H1 (cell line): ENCODE data around the gene APBA2.

ENCODE experiments used
- CTCF ChIP-seq, 3 experiments: IDR thresholded peaks; 1 replicate in 2 of 3; 2 replicates in 1 of 3; pipeline versions ENCODE4 v1.5.1 to v1.6.1; 2011; ENCODE audit warnings: low read length in 3 of 3, mild to moderate bottlenecking in 3 of 3, inconsistent platforms in 2 of 3, low read depth in 1 of 3, moderate library complexity in 1 of 3; ENCODE audit not compliant: insufficient read depth in 1 of 3; ENCODE audit errors: control extremely low read depth in 1 of 3
- EZH2 ChIP-seq: fragments of 200-600 bp; sonication (generic); IDR thresholded peaks from 2 replicates; pipeline ENCODE4 v1.7.1; 2012; ENCODE audit warnings: low read depth, mild to moderate bottlenecking, moderate library complexity, low read length, inconsistent platforms; ENCODE audit not compliant: severe bottlenecking
- POLR2AphosphoS5 ChIP-seq: IDR thresholded peaks from 2 replicates; pipeline ENCODE4 v1.6.1; 2011; ENCODE audit warnings: low read depth, low read length
- SP1 ChIP-seq: IDR thresholded peaks from 2 replicates; pipeline ENCODE4 v1.6.1; 2011; ENCODE audit warnings: low read depth, low read length
- TF ChIP-seq, protein P1 (sequence below): IDR thresholded peaks from 2 replicates; pipeline ENCODE4 v1.6.1; 2012; ENCODE audit warnings: inconsistent platforms

DNA sequence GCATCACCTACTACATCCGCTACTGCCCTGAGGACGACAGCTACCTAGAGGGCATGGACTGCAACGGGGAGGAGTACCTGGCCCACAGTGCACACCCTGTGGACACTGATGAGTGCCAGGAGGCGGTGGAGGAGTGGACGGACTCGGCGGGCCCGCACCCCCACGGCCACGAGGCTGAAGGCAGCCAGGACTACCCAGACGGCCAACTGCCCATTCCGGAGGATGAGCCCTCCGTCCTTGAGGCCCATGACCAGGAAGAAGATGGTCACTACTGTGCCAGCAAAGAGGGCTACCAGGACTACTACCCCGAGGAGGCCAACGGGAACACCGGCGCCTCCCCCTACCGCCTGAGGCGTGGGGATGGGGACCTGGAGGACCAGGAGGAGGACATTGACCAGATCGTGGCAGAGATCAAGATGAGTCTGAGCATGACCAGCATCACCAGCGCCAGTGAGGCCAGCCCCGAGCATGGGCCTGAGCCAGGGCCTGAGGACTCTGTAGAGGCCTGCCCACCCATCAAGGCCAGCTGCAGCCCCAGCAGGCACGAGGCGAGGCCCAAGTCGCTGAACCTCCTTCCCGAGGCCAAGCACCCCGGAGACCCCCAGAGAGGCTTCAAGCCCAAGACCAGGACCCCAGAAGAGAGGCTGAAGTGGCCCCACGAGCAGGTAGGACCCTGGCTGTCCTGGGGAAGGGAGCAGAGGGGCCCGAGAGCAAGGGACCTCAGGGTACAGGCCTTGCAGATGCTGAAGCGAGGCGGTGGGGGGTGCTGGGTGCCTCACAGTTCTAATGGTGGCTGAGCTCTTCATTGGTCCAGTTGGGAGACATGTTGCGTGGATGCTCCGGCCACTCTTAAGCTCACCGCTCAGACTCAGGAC, 168.6 kb downstream of the APBA2 start:
- TF ChIP-seq POLR2AphosphoS5 (no peak), CTCF (IDR thresholded peaks at IDR 0.05; ENCODE audit: control extremely low read depth in 1 of 3, insufficient read depth in 1 of 3, low read depth in 1 of 3, low read length in 3 of 3) (no peak), SP1 (no peak), EZH2 (no peak)
- TF ChIP-seq, protein P1, sequence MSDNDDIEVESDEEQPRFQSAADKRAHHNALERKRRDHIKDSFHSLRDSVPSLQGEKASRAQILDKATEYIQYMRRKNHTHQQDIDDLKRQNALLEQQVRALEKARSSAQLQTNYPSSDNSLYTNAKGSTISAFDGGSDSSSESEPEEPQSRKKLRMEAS: no peak
